ENCODE data around the gene SLC30A3.

DNA sequence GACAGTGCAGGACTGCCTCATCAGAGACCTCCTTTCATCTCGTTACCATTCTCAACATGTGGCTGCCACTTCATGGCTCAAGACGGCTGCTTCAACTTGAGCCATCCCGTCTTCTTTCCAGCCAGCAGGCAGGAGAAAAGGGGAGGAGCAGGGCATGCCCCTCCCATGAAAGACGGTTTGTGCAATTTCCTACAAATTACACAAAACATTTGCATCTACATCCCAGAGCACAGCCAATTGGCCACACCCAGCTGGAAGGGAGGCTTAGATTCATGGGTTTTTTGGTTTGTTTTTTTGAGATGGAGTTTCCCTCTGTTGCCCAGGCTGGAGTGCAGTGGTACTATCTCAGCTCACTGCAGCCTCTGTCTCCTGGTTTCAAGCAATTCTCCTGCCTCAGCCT, 33.6 kb upstream of the SLC30A3 start:
- TF ChIP-seq, protein P1, sequence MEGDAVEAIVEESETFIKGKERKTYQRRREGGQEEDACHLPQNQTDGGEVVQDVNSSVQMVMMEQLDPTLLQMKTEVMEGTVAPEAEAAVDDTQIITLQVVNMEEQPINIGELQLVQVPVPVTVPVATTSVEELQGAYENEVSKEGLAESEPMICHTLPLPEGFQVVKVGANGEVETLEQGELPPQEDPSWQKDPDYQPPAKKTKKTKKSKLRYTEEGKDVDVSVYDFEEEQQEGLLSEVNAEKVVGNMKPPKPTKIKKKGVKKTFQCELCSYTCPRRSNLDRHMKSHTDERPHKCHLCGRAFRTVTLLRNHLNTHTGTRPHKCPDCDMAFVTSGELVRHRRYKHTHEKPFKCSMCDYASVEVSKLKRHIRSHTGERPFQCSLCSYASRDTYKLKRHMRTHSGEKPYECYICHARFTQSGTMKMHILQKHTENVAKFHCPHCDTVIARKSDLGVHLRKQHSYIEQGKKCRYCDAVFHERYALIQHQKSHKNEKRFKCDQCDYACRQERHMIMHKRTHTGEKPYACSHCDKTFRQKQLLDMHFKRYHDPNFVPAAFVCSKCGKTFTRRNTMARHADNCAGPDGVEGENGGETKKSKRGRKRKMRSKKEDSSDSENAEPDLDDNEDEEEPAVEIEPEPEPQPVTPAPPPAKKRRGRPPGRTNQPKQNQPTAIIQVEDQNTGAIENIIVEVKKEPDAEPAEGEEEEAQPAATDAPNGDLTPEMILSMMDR (IDR thresholded peaks at IDR 0.05; ENCODE audit: low read depth, low read length, poor library complexity, severe bottlenecking), result no peak
- no peak for TF ChIP-seq EZH2phosphoT487 (IDR thresholded peaks at IDR 0.05; ENCODE audit: borderline replicate concordance, low read length)

Data from DOHH2 (cell line).